Keratinocyte (primary cell): ENCODE data around the gene TIMM17B. TPM values are rescaled to one million over a fixed set of nuclear protein-coding genes. Genes with fewer than 3 reads are reported as not detected.

Experiments used
- DNase-seq: peaks from one replicate; pipeline ENCODE4 v3.0.0-alpha.2; 2011; ENCODE audit warnings: low read depth, missing footprints, low spot score
- FAIRE-seq: peaks from 2 replicates; lab custom pipeline; 2011; peaks lifted over from hg19 to GRCh38; lab: Jason Lieb, UNC
- H2AFZ ChIP-seq: 2 replicates; pipeline ENCODE4 v1.6.0; 2012; ENCODE audit warnings: low read length, control low read depth, inconsistent platforms; ENCODE audit not compliant: control insufficient read depth
- H3K27ac ChIP-seq: 2 replicates; pipeline ENCODE4 v1.5.1; 2011; ENCODE audit warnings: low read length; ENCODE audit not compliant: control insufficient read depth, insufficient read depth
- H3K27me3 ChIP-seq: 3 replicates; pipeline ENCODE4 v1.6.0; 2011; ENCODE audit warnings: low read length; ENCODE audit not compliant: control insufficient read depth, insufficient read depth; ENCODE audit errors: extremely low read depth
- H3K36me3 ChIP-seq, 2 experiments: 2 replicates in 1 of 2; 3 replicates in 1 of 2; pipeline ENCODE4 v1.5.1; 2011; ENCODE audit warnings: low read length in 2 of 2, mild to moderate bottlenecking in 1 of 2; ENCODE audit not compliant: control insufficient read depth in 2 of 2, insufficient read depth in 2 of 2; ENCODE audit errors: extremely low read depth in 1 of 2
- H3K4me1 ChIP-seq: 3 replicates; pipeline ENCODE4 v1.5.1; 2011; ENCODE audit warnings: low read length; ENCODE audit not compliant: control insufficient read depth, insufficient read depth; ENCODE audit errors: extremely low read depth
- H3K4me2 ChIP-seq: 3 replicates; pipeline ENCODE4 v1.6.0; 2011; ENCODE audit warnings: low read depth, low read length; ENCODE audit not compliant: control insufficient read depth, insufficient read depth; ENCODE audit errors: extremely low read depth
- H3K4me3 ChIP-seq, 3 experiments: fragments of 200-600 bp in 1 of 3; sonication (generic) in 1 of 3; 2 replicates in 2 of 3; 3 replicates in 1 of 3; pipeline ENCODE4 v1.5.1; 2011 to 2016; ENCODE audit warnings: low read length in 3 of 3, mild to moderate bottlenecking in 3 of 3, control low read depth in 2 of 3, inconsistent platforms in 1 of 3, low read depth in 1 of 3, mixed read lengths in 1 of 3, mixed run types in 1 of 3, moderate library complexity in 1 of 3; ENCODE audit not compliant: control insufficient read depth in 2 of 3, insufficient read depth in 2 of 3; ENCODE audit errors: extremely low read depth in 1 of 3
- H3K79me2 ChIP-seq: 2 replicates; pipeline ENCODE4 v1.6.0; 2012; ENCODE audit warnings: low read length; ENCODE audit not compliant: control insufficient read depth, insufficient read depth
- H3K9ac ChIP-seq: 3 replicates; pipeline ENCODE4 v1.6.0; 2011; ENCODE audit warnings: low read length; ENCODE audit not compliant: control insufficient read depth, insufficient read depth; ENCODE audit errors: extremely low read depth
- H3K9me1 ChIP-seq: 3 replicates; pipeline ENCODE4 v1.6.0; 2011; ENCODE audit warnings: low read length; ENCODE audit not compliant: control insufficient read depth, insufficient read depth; ENCODE audit errors: extremely low read depth
- H3K9me3 ChIP-seq: 2 replicates; pipeline ENCODE4 v1.5.1; 2012; ENCODE audit warnings: low read depth, low read length; ENCODE audit not compliant: control insufficient read depth
- H4K20me1 ChIP-seq: 3 replicates; pipeline ENCODE4 v1.6.0; 2011; ENCODE audit warnings: low read length; ENCODE audit not compliant: control insufficient read depth, insufficient read depth; ENCODE audit errors: extremely low read depth
- EZH2 ChIP-seq: IDR thresholded peaks from one replicate; pipeline ENCODE4 v1.6.1; 2012; ENCODE audit warnings: inconsistent platforms, mild to moderate bottlenecking, low read length, moderate library complexity
- dilution Hi-C: fragments of 300-500 bp; cut with MboI; formaldehyde crosslinking; loops from one replicate; pipeline ENCODE4 v1.7.0; 2020; ENCODE audit warnings: low sequenced_read_pairs; ENCODE audit not compliant: extremely low pct_ligation_motif_present
- polyA plus RNA-seq, 5 experiments: library from polyadenylated mRNA; depleted of rRNA in 3 of 5; stranded (reverse) in 3 of 5; stranded (forward) in 1 of 5; unstranded in 1 of 5; fragments of >200 nt; gene quantifications; 1 replicate in 1 of 5; 2 replicates in 3 of 5; 3 replicates in 1 of 5; pipeline versions ENCODE4 v1.2.1 to v1.2.3, GENCODE V29; 2011 to 2012; ENCODE audit warnings: missing spikeins in 2 of 5, low read depth in 1 of 5, low replicate concordance in 1 of 5
- TF ChIP-seq, protein P1 (sequence below), 3 experiments: IDR thresholded peaks in 1 of 3; conservative IDR thresholded peaks in 1 of 3; optimal IDR thresholded peaks in 1 of 3; 2 replicates in 2 of 3; 3 replicates in 1 of 3; pipeline versions ENCODE3 to v1.5.1; 2011; ENCODE audit warnings: low read length in 3 of 3, mild to moderate bottlenecking in 3 of 3, moderate library complexity in 2 of 3, control low read depth in 1 of 3, inconsistent platforms in 1 of 3; ENCODE audit not compliant: insufficient read depth in 2 of 3; ENCODE audit errors: extremely low read depth in 1 of 3

The TIMM17B gene
- polyA plus RNA-seq, 1 donor (not counting 4 experiments of a cell fraction or from before 2014, with no cell fraction given), result 34.3 TPM

DNA sequence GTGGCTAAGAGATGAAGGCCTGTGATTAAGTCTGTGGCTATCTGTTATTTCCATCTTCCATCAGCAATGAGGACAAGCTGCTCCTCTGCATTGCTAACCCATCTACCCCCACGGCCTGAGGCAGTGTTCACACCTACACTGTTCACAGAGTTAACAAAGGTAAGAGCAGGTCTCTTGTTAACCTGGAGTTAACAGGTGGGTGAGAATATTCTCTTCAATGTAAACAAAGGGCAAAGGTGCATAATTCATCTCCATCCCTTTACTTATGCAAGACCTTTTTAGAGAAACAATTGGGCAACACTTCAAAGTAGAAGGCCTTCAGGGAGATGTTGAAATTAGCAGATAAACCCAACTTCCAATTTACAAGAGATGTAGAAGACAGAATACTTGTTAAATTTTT lies 11.0 kb upstream of the TIMM17B start:
- dilution Hi-C loops, result no loop called here
- H4K20me1 ChIP-seq, result no peaks in the 10 kb centered on the region
- no peak overlapping the region for H3K9ac ChIP-seq
- FAIRE-seq, result no peak
- DNase-seq, result no peak
- no peak for TF ChIP-seq EZH2
- TF ChIP-seq, protein P1, sequence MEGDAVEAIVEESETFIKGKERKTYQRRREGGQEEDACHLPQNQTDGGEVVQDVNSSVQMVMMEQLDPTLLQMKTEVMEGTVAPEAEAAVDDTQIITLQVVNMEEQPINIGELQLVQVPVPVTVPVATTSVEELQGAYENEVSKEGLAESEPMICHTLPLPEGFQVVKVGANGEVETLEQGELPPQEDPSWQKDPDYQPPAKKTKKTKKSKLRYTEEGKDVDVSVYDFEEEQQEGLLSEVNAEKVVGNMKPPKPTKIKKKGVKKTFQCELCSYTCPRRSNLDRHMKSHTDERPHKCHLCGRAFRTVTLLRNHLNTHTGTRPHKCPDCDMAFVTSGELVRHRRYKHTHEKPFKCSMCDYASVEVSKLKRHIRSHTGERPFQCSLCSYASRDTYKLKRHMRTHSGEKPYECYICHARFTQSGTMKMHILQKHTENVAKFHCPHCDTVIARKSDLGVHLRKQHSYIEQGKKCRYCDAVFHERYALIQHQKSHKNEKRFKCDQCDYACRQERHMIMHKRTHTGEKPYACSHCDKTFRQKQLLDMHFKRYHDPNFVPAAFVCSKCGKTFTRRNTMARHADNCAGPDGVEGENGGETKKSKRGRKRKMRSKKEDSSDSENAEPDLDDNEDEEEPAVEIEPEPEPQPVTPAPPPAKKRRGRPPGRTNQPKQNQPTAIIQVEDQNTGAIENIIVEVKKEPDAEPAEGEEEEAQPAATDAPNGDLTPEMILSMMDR (optimal IDR thresholded peaks at IDR 0.05 in 1 of 3, IDR thresholded peaks at IDR 0.05 in 1 of 3, conservative IDR thresholded peaks at IDR 0.05 in 1 of 3; ENCODE audit: extremely low read depth in 1 of 3, insufficient read depth in 2 of 3, low read length in 3 of 3), result no peak
- H2AFZ ChIP-seq, result no peak overlapping the region
- H3K4me1 ChIP-seq, result peaks cover 7% of the 10 kb centered on the region
- H3K27ac ChIP-seq, result no peak overlapping the region
- H3K36me3 ChIP-seq, result peaks cover 8 to 17% of the 10 kb centered on the region in 2 experiments
- peaks cover 3% of the 10 kb centered on the region for H3K9me3 ChIP-seq
- H3K9me1 ChIP-seq, result no peaks in the 10 kb centered on the region
- H3K4me2 ChIP-seq, result no peak overlapping the region
- H3K79me2 ChIP-seq, result peaks cover 30% of the 10 kb centered on the region
- no peaks in the 10 kb centered on the region for H3K27me3 ChIP-seq
- no peak overlapping the region for H3K4me3 ChIP-seq

DNA sequence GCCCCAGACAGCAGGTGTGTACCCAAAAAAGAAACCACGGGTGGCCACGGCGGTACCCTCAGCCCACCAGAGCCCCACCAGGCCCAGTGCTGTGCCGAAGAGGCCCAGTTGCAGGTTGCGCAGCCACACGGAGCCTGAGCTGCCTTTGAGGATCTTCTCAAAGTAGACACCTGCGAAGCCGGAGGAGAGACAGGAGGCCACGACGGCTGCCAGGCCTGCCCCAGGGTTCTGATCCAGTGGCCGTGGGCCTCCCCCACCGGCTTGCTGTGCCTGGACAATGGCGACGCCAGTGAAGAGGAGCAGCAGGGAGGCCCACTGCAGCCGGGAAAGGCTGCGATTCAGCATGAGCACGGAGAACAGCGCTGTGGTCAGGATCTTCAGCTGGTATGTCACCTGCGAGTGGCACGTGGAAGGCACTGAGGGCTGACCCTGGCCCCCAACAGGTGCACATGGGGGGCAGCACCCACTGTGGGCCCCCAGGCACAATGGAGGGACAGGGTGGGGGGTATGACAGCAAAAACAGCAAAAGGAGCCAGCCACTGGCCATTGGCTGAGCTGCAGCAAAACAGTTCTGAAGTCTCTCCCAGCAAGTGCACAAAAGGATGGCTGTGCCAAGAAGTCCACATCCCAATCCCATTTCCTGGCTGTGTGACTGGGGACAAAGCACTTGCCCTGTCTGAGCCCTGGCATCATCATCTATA lies 7.7 kb upstream of the TIMM17B start:
- no peak for FAIRE-seq
- no peaks in the 10 kb centered on the region for H3K27me3 ChIP-seq

More for the DNA sequence above, 7.7 kb upstream of the TIMM17B start:
- H3K4me2 ChIP-seq, result no peak overlapping the region
- dilution Hi-C loops, result no loop called here
- no peak for DNase-seq
- H3K27ac ChIP-seq, result no peak overlapping the region
- no peaks in the 10 kb centered on the region for H3K9me1 ChIP-seq
- H2AFZ ChIP-seq, result no peak overlapping the region
- H3K36me3 ChIP-seq, result peaks cover 12 to 23% of the 10 kb centered on the region in 2 experiments
- peaks cover 3% of the 10 kb centered on the region for H4K20me1 ChIP-seq
- no peak overlapping the region for H3K9ac ChIP-seq
- H3K4me3 ChIP-seq, result no peak overlapping the region
- TF ChIP-seq, protein P1 (optimal IDR thresholded peaks at IDR 0.05 in 1 of 3, IDR thresholded peaks at IDR 0.05 in 1 of 3, conservative IDR thresholded peaks at IDR 0.05 in 1 of 3; ENCODE audit: extremely low read depth in 1 of 3, insufficient read depth in 2 of 3, low read length in 3 of 3), result no peak
- no peak for TF ChIP-seq EZH2
- H3K9me3 ChIP-seq, result peaks cover 2% of the 10 kb centered on the region
- no peaks in the 10 kb centered on the region for H3K4me1 ChIP-seq
- H3K79me2 ChIP-seq, result peaks cover 21% of the 10 kb centered on the region
